Calu3 (cell line): ENCODE results near the gene NRIP2. TPM values are rescaled to one million over a fixed set of nuclear protein-coding genes. Genes with fewer than 3 reads are reported as not detected.

Experiments used
- BruUV-seq: library from RNA; stranded (reverse); fragments of 400-500 nt; replicated peaks from 2 replicates; lab custom pipeline; 2021; lab: Mats Ljungman, UMichigan
- CTCF ChIA-PET: fragments of 300-600 bp; sonication (Branson Sonifier 250); formaldehyde crosslinking; loops from one replicate; lab custom pipeline; 2022; ENCODE audit warnings: antibody characterized with exemption; lab: Charles Lee
- DNase-seq: peaks from one replicate; pipeline ENCODE4 v3.0.0; 2022
- H3K27ac Mint-ChIP-seq: one replicate; pipeline ENCODE4 v1.8.0; 2022; ENCODE audit warnings: mixed read lengths; ENCODE audit not compliant: unreplicated experiment
- H3K27me3 Mint-ChIP-seq: one replicate; pipeline ENCODE4 v1.8.0; 2022; ENCODE audit warnings: mixed read lengths; ENCODE audit not compliant: unreplicated experiment
- H3K36me3 Mint-ChIP-seq: one replicate; pipeline ENCODE4 v1.8.0; 2022; ENCODE audit warnings: mild to moderate bottlenecking, moderate library complexity, mixed read lengths; ENCODE audit not compliant: insufficient read depth, unreplicated experiment
- H3K4me1 Mint-ChIP-seq: one replicate; pipeline ENCODE4 v1.8.0; 2022; ENCODE audit warnings: mild to moderate bottlenecking, low read depth, mixed read lengths; ENCODE audit not compliant: unreplicated experiment
- H3K4me3 Mint-ChIP-seq: one replicate; pipeline ENCODE4 v1.8.0; 2022; ENCODE audit warnings: mild to moderate bottlenecking, low read depth, moderate library complexity, mixed read lengths; ENCODE audit not compliant: unreplicated experiment
- H3K9me3 Mint-ChIP-seq: one replicate; pipeline ENCODE4 v1.8.0; 2022; ENCODE audit warnings: low read depth, mixed read lengths; ENCODE audit not compliant: unreplicated experiment
- CTCF ChIP-seq: fragments of 200-600 bp; IDR thresholded peaks from one replicate; pipeline ENCODE4 v1.8.0; 2022; ENCODE audit warnings: antibody characterized with exemption; ENCODE audit not compliant: unreplicated experiment
- intact Hi-C: fragments of 100-400 bp; cut with micrococcal nuclease; formaldehyde crosslinking; loops from one replicate; pipeline ENCODE4 v1.10.0; 2022; ENCODE audit not compliant: unreplicated experiment
- total RNA-seq: library from RNA; stranded (reverse); gene quantifications from 2 replicates; pipeline ENCODE4 v1.2.3, GENCODE V29; 2022

Gene NRIP2
- total RNA-seq, 1 experiment from 2014 or later = not detected

GRCh38 chr12:2795291-2796186, 39.3 kb downstream of the NRIP2 start:
- no TSS peak for BruUV-seq
- no peak for TF ChIP-seq CTCF
- H3K4me3 Mint-ChIP-seq = peak overlapping the region; percentile 93
- intact Hi-C loops = no loop called here
- peak overlapping the region; percentile 87 for H3K27ac Mint-ChIP-seq
- peaks cover 16% of the 10 kb centered on the region for H3K4me1 Mint-ChIP-seq
- DNase-seq = peak; percentile 83
- no peaks in the 10 kb centered on the region for H3K9me3 Mint-ChIP-seq
- peaks cover 19% of the 10 kb centered on the region for H3K27me3 Mint-ChIP-seq
- H3K36me3 Mint-ChIP-seq = peaks cover 58% of the 10 kb centered on the region
- CTCF ChIA-PET = interaction anchor here (0.6 to 1.2 kb wide), 4 partner anchors 11 to 562 kb away, joined by 3 to 6 read pairs (median 4); no protein-coding TSS in a partner anchor

- Mint-ChIP-seq H3K36me3 (peaks cover 52% of the 10 kb centered on the region), H3K4me1 (peaks cover 14% of the 10 kb centered on the region), H3K4me3 (peak within 1 kb of the TSS; percentile 93), H3K27me3 (peaks cover 27% of the 10 kb centered on the region), H3K27ac (no peak within 1 kb of the TSS), H3K9me3 (no peaks in the 10 kb centered on the region)
- CTCF ChIA-PET = interaction anchor here (0.7 kb wide), 1 partner anchor 562 kb away, joined by 6 read pairs; no protein-coding TSS in a partner anchor
- peak; percentile 89 for DNase-seq
- intact Hi-C loops = no loop called here
- TF ChIP-seq CTCF = no peak
- BruUV-seq = no TSS peak
Measured at GRCh38 chr12:2794736-2795289, 40.0 kb downstream of the NRIP2 start, which contains the start of gene FKBP4. FKBP4 (plus strand) TSS chr12:2794970; CDS start chr12:2795140, 170 bp downstream.

GRCh38 chr12:2794191-2794735, 40.6 kb downstream of the NRIP2 start:
- H3K9me3 Mint-ChIP-seq = no peaks in the 10 kb centered on the region
- H3K27ac Mint-ChIP-seq = no peak overlapping the region
- peaks cover 32% of the 10 kb centered on the region for H3K27me3 Mint-ChIP-seq
- BruUV-seq = TSS peak; percentile 49
- no peak for TF ChIP-seq CTCF
- peak; percentile 10 for DNase-seq
- peaks cover 47% of the 10 kb centered on the region for H3K36me3 Mint-ChIP-seq
- intact Hi-C loops = no loop called here
- H3K4me1 Mint-ChIP-seq = peaks cover 14% of the 10 kb centered on the region
- CTCF ChIA-PET = interaction anchor here (0.7 kb wide), 1 partner anchor 561 kb away, joined by 6 read pairs; no protein-coding TSS in a partner anchor
- H3K4me3 Mint-ChIP-seq = peak overlapping the region; percentile 71

GRCh38 chr12:2793561-2793960, 41.3 kb downstream of the NRIP2 start:
- Mint-ChIP-seq H3K4me3 (no peak overlapping the region), H3K36me3 (peaks cover 41% of the 10 kb centered on the region), H3K4me1 (peaks cover 14% of the 10 kb centered on the region), H3K9me3 (no peaks in the 10 kb centered on the region), H3K27ac (no peak overlapping the region), H3K27me3 (peaks cover 37% of the 10 kb centered on the region)
- no peak for TF ChIP-seq CTCF
- no peak for DNase-seq
- CTCF ChIA-PET = no interaction called here
- intact Hi-C loops = no loop called here
- no TSS peak for BruUV-seq
